ENCODE data around the gene CRTAC1.

CRTAC1 gene

GRCh38 chr10:97861924-97862323 is 168.5 kb downstream of the CRTAC1 start:
- no peak for TF ChIP-seq CTCF (IDR thresholded peaks at IDR 0.05; ENCODE audit: low read depth, low read length)
- H3K27me3 ChIP-seq (ENCODE audit: insufficient read depth, low read depth, severe bottlenecking): no peaks in the 10 kb centered on the region
- H3K9me3 ChIP-seq (ENCODE audit: severe bottlenecking): no peaks in the 10 kb centered on the region
- H3K4me3 ChIP-seq (ENCODE audit: low read depth, low read length): no peak overlapping the region
- no peak overlapping the region for H3K27ac ChIP-seq
- DNase-seq: no peak
- H3K36me3 ChIP-seq: no peaks in the 10 kb centered on the region

GRCh38 chr10:97861097-97861750 is 169.2 kb downstream of the CRTAC1 start:
- no peak for DNase-seq
- no peak for TF ChIP-seq CTCF (IDR thresholded peaks at IDR 0.05; ENCODE audit: low read depth, low read length)
- no peak overlapping the region for H3K27ac ChIP-seq
- no peak overlapping the region for H3K4me3 ChIP-seq (ENCODE audit: low read depth, low read length)
- no peaks in the 10 kb centered on the region for H3K9me3 ChIP-seq (ENCODE audit: severe bottlenecking)
- no peaks in the 10 kb centered on the region for H3K27me3 ChIP-seq (ENCODE audit: insufficient read depth, low read depth, severe bottlenecking)
- H3K36me3 ChIP-seq: no peaks in the 10 kb centered on the region

- Histone ChIP-seq H3K27me3 (ENCODE audit: insufficient read depth, low read depth, severe bottlenecking) (no peaks in the 10 kb centered on the region), H3K4me3 (ENCODE audit: low read depth, low read length) (no peak overlapping the region), H3K9me3 (ENCODE audit: severe bottlenecking) (no peaks in the 10 kb centered on the region), H3K27ac (no peak overlapping the region), H3K36me3 (no peaks in the 10 kb centered on the region)
- TF ChIP-seq CTCF (IDR thresholded peaks at IDR 0.05; ENCODE audit: low read depth, low read length): no peak
- DNase-seq: no peak
These were observed 172.4 kb downstream of the CRTAC1 start for GRCh38 chr10:97858001-97858439.

- no peaks in the 10 kb centered on the region for H3K9me3 ChIP-seq (ENCODE audit: severe bottlenecking)
- no peak for DNase-seq
- H3K4me3 ChIP-seq (ENCODE audit: low read depth, low read length): no peak overlapping the region
- H3K36me3 ChIP-seq: no peaks in the 10 kb centered on the region
- no peak for TF ChIP-seq CTCF (IDR thresholded peaks at IDR 0.05; ENCODE audit: low read depth, low read length)
- H3K27me3 ChIP-seq (ENCODE audit: insufficient read depth, low read depth, severe bottlenecking): peaks cover 4% of the 10 kb centered on the region
- H3K27ac ChIP-seq: no peak overlapping the region
These were observed 175.7 kb downstream of the CRTAC1 start for GRCh38 chr10:97854743-97855142.

- H3K27ac ChIP-seq: no peak overlapping the region
- no peaks in the 10 kb centered on the region for H3K9me3 ChIP-seq (ENCODE audit: severe bottlenecking)
- TF ChIP-seq CTCF (IDR thresholded peaks at IDR 0.05; ENCODE audit: low read depth, low read length): no peak
- H3K4me3 ChIP-seq (ENCODE audit: low read depth, low read length): no peak overlapping the region
- peaks cover 4% of the 10 kb centered on the region for H3K27me3 ChIP-seq (ENCODE audit: insufficient read depth, low read depth, severe bottlenecking)
- H3K36me3 ChIP-seq: no peaks in the 10 kb centered on the region
- DNase-seq: no peak
These were observed 177.5 kb downstream of the CRTAC1 start for GRCh38 chr10:97852840-97853405.

- Histone ChIP-seq H3K27me3 (ENCODE audit: insufficient read depth, low read depth, severe bottlenecking) (peaks cover 4% of the 10 kb centered on the region), H3K27ac (no peak overlapping the region), H3K36me3 (no peaks in the 10 kb centered on the region), H3K4me3 (ENCODE audit: low read depth, low read length) (no peak overlapping the region), H3K9me3 (ENCODE audit: severe bottlenecking) (no peaks in the 10 kb centered on the region)
- TF ChIP-seq CTCF (IDR thresholded peaks at IDR 0.05; ENCODE audit: low read depth, low read length): no peak
- no peak for DNase-seq
These were observed 178.1 kb downstream of the CRTAC1 start for GRCh38 chr10:97852277-97852676.

All from WERI-Rb-1 (cell line).